Right lobe of liver (tissue), 4 donors: ENCODE data around the gene PACRG.

Experiments
- POLR2A ChIP-seq: fragments of 450-650 bp; IDR thresholded peaks from one replicate; pipeline ENCODE4 v1.6.1; 2017; ENCODE audit warnings: antibody characterized with exemption, mild to moderate bottlenecking
- TF ChIP-seq, protein P1 (sequence below), 4 donors: fragments of 200-600 bp in 3 of 4; fragments of 450-650 bp in 1 of 4; IDR thresholded peaks; one replicate each; pipeline versions ENCODE4 v1.5.1 to v1.8.0; 2016 to 2022; ENCODE audit warnings: antibody characterized with exemption in 4 of 4, mild to moderate bottlenecking in 2 of 4
- donor health status: DM: no; HTN: no; CAD: no.
- donor health status: DM: no; HTN: no; CAD: no.
- donor health status: DM: no; HTN: yes; CAD: no.

DNA sequence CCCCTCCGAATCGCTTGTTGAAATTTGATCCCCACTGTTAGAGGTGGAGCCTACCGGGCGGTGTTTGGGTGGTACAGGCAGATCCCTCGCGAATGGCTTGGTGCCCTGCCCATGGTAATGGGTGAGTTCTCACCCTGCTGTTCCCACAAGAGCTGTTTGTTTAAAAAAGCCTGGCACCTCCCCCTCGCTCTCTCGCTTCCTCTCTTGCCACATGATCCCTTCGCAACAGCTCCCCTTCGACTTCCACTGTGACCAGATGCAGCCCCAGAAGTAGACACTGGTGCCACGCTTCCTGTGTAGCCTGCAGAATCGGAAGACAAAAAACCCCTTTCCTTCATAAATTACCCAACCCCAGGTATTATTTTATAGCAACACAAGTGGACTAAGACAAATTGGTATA is 394.6 kb downstream of the PACRG start:
- TF ChIP-seq, protein P1, sequence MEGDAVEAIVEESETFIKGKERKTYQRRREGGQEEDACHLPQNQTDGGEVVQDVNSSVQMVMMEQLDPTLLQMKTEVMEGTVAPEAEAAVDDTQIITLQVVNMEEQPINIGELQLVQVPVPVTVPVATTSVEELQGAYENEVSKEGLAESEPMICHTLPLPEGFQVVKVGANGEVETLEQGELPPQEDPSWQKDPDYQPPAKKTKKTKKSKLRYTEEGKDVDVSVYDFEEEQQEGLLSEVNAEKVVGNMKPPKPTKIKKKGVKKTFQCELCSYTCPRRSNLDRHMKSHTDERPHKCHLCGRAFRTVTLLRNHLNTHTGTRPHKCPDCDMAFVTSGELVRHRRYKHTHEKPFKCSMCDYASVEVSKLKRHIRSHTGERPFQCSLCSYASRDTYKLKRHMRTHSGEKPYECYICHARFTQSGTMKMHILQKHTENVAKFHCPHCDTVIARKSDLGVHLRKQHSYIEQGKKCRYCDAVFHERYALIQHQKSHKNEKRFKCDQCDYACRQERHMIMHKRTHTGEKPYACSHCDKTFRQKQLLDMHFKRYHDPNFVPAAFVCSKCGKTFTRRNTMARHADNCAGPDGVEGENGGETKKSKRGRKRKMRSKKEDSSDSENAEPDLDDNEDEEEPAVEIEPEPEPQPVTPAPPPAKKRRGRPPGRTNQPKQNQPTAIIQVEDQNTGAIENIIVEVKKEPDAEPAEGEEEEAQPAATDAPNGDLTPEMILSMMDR (IDR thresholded peaks at IDR 0.05): no peak
- TF ChIP-seq POLR2A: no peak
